SU-DHL-6 (cell line): Measurements from ENCODE around the gene CCDC28B.

ENCODE experiments used
- CTCF ChIP-seq: fragments of 200-600 bp; sonication (generic); IDR thresholded peaks from one replicate; pipeline ENCODE4 v1.5.1; 2017; ENCODE audit warnings: antibody characterized with exemption, mild to moderate bottlenecking, low read length, moderate library complexity; ENCODE audit not compliant: insufficient read depth, poor library complexity, severe bottlenecking
- EZH2phosphoT487 ChIP-seq: fragments of 200-600 bp; sonication (generic), shearing (Covaris generic); conservative IDR thresholded peaks from 2 replicates; pipeline ENCODE4 v1.6.1; 2018; ENCODE audit warnings: mild to moderate bottlenecking, antibody characterized with exemption, low read length, moderate library complexity, mixed read lengths

- TF ChIP-seq CTCF (no peak), EZH2phosphoT487 (no peak)
These were observed at the start of gene CCDC28B for GRCh38 chr1:32200226-32201010.
